HEK293 (cell line): ENCODE results near the gene TMC5.
"Not testable (repeated sequence)": the region's sequence is repeated elsewhere in the genome, so short reads cannot be mapped to it uniquely, and the experiment has no call there.

Experiments used
- CTCF ChIA-PET: fragments of 350-600 bp; formaldehyde crosslinking; extraction: SDS; loops from one replicate; lab custom pipeline; 2021; ENCODE audit warnings: antibody characterized with exemption; lab: Yijun Ruan, JAX
- POLR2A ChIA-PET: fragments of 300-600 bp; formaldehyde crosslinking; extraction: SDS; loops from one replicate; lab custom pipeline; 2020; ENCODE audit warnings: antibody characterized with exemption, inconsistent platforms; lab: Yijun Ruan, JAX
- H3K27ac ChIP-seq: fragments of 200-500 bp; sonication (Bioruptor generic); 2 replicates; pipeline ENCODE4 v1.5.1; 2014; ENCODE audit warnings: low read depth, low read length, control low read depth, inconsistent platforms; ENCODE audit errors: extremely low read depth
- H3K36me3 ChIP-seq, 2 experiments: fragments of 200-500 bp in 1 of 2; sonication (Bioruptor generic) in 1 of 2; 1 replicate in 1 of 2; 2 replicates in 1 of 2; pipeline ENCODE4 v1.5.1; 2014 to 2017; ENCODE audit warnings: inconsistent platforms in 2 of 2, low read length in 2 of 2; ENCODE audit not compliant: control insufficient read depth in 2 of 2, insufficient read depth in 1 of 2
- H3K4me1 ChIP-seq: fragments of 200-500 bp; sonication (Bioruptor generic); 2 replicates; pipeline ENCODE4 v1.5.1; 2014; ENCODE audit warnings: mild to moderate bottlenecking, low read length, inconsistent platforms; ENCODE audit not compliant: control insufficient read depth, insufficient read depth
- H3K4me3 ChIP-seq: 2 replicates; pipeline ENCODE4 v1.5.1; 2011; ENCODE audit warnings: low read depth, mild to moderate bottlenecking, control low read depth, low read length, moderate library complexity
- H3K9me3 ChIP-seq: fragments of 200-500 bp; sonication (Bioruptor generic); 2 replicates; pipeline ENCODE4 v1.5.1; 2014; ENCODE audit warnings: low read depth, low read length, inconsistent platforms; ENCODE audit not compliant: control insufficient read depth, insufficient read depth
- ZBTB17 ChIP-seq: fragments of 450-650 bp; formaldehyde crosslinking; IDR thresholded peaks from 2 replicates; pipeline ENCODE4 v1.5.1; 2016; ENCODE audit warnings: missing biosample characterization, missing genetic modification characterization
- ZFP3 ChIP-seq: fragments of 450-650 bp; formaldehyde crosslinking; IDR thresholded peaks from 2 replicates; pipeline ENCODE4 v1.5.1; 2016; ENCODE audit warnings: low read depth, missing biosample characterization, missing genetic modification characterization
- ZNF530 ChIP-seq: fragments of 450-650 bp; formaldehyde crosslinking; IDR thresholded peaks from 2 replicates; pipeline ENCODE4 v1.5.1; 2016; ENCODE audit warnings: low read depth, missing biosample characterization, missing genetic modification characterization
- ZNF747 ChIP-seq: fragments of 450-650 bp; formaldehyde crosslinking; IDR thresholded peaks from 2 replicates; pipeline ENCODE4 v1.5.1; 2016; ENCODE audit warnings: missing biosample characterization, missing genetic modification characterization
- ZNF777 ChIP-seq: fragments of 450-650 bp; formaldehyde crosslinking; IDR thresholded peaks from 2 replicates; pipeline ENCODE4 v1.5.1; 2017; ENCODE audit warnings: missing biosample characterization, missing genetic modification characterization, borderline replicate concordance
- TF ChIP-seq, protein P1 (sequence below): fragments of 450-650 bp; formaldehyde crosslinking; IDR thresholded peaks from 2 replicates; pipeline ENCODE4 v1.5.1; 2016; ENCODE audit warnings: missing biosample characterization, missing genetic modification characterization
- TF ChIP-seq, protein P2 (sequence below): fragments of 450-650 bp; formaldehyde crosslinking; IDR thresholded peaks from 2 replicates; pipeline ENCODE4 v1.5.1; 2016; ENCODE audit warnings: missing biosample characterization, missing genetic modification characterization
- TF ChIP-seq, protein P3 (sequence below): fragments of 450-650 bp; formaldehyde crosslinking; IDR thresholded peaks from 2 replicates; pipeline ENCODE4 v1.5.1; 2016; ENCODE audit warnings: missing biosample characterization, missing genetic modification characterization

The TMC5 gene

DNA sequence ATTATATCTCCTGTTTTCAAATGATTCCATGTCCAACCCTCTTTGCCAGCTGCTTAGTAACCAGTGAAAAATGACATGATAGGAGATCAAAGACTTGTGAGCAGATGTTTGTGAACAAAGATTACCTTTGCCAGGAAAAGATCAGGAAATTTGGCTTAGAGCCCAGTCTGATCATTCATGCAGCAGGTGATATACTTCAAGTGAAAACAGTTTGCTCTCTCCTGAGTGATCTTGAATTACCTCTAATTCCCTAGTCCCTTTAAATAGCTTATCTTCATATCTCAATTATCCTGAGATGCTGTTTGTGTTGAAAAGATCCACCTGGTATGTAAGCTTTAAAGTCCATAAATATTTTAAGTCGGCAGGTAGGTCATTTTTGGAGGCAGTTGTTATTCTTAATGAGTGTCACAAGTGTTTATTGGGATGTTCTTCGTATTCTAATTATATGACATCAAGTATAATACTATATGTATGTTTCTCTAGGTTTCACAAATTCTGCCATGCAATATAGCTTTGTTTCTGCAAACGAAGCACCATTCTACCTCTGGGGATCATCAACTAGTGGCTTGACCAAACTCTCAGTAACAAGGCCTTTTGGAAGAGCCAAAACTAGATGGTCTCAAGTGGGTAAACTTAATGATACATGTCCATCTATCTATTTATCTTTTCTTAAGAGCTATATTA, 124.6 kb downstream of the TMC5 start:
- H3K27ac ChIP-seq, result 0 out of 2 replicates have a peak overlapping the region, but pooled peaks have one; percentile 4
- no peaks in the 10 kb centered on the region for H3K4me1 ChIP-seq
- no peak overlapping the region for H3K4me3 ChIP-seq
- H3K36me3 ChIP-seq, result peaks cover 42 to 80% of the 10 kb centered on the region in 2 experiments
- ChIA-PET POLR2A (no interaction called here), CTCF (interaction anchor here (0.8 kb wide), 1 partner anchor 13 kb away, joined by 5 read pairs; the partner anchor contains the start of gene VPS35L)
- TF ChIP-seq, protein P1, sequence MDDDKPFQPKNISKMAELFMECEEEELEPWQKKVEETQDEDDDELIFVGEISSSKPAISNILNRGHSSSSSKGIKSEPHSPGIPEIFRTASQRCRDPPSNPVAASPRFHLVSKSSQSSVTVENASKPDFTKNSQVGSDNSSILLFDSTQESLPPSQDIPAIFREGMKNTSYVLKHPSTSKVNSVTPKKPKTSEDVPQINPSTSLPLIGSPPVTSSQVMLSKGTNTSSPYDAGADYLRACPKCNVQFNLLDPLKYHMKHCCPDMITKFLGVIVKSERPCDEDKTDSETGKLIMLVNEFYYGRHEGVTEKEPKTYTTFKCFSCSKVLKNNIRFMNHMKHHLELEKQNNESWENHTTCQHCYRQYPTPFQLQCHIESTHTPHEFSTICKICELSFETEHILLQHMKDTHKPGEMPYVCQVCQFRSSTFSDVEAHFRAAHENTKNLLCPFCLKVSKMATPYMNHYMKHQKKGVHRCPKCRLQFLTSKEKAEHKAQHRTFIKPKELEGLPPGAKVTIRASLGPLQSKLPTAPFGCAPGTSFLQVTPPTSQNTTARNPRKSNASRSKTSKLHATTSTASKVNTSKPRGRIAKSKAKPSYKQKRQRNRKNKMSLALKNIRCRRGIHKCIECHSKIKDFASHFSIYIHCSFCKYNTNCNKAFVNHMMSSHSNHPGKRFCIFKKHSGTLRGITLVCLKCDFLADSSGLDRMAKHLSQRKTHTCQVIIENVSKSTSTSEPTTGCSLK (tag by site-specific recombination), result no peak
- H3K9me3 ChIP-seq, result no peaks in the 10 kb centered on the region

DNA sequence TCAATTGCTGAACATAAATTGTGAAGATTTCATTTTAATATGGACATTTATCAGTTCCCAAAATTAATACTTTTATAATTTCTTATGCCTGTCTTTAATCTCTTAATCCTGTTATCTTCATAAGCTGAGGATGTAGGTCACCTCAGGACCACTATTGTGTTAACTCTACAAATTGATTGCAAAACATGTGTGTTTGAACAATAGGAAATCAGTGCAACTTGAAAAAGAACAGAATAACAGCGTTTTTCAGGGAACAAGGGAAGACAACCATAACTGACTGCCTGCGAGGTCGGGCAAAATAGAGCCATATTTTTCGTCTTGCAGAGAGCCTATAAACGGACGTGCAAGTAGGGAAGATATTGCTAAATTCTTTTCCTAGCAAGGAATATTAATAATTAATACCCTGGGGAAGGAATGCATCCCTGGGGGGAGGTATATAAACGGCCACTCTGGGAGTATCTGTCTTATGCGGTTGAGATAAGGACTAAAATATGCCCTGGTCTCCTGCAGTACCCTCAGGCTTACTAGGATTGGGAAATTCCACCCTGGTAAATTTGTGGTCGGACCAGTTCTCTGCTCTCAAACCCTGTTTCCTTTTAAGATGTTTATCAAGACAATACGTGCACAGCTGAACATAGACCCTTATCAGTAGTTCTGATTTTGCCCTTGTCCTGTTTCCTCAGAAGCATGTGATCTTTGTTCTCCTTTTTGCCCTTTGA, 125.8 kb downstream of the TMC5 start:
- CTCF ChIA-PET, H3K9me3 ChIP-seq, H3K4me1 ChIP-seq, H3K4me3 ChIP-seq, H3K27ac ChIP-seq, POLR2A ChIA-PET: not testable (repeated sequence)
- peaks cover 40 to 84% of the 10 kb centered on the region in 2 experiments for H3K36me3 ChIP-seq

DNA sequence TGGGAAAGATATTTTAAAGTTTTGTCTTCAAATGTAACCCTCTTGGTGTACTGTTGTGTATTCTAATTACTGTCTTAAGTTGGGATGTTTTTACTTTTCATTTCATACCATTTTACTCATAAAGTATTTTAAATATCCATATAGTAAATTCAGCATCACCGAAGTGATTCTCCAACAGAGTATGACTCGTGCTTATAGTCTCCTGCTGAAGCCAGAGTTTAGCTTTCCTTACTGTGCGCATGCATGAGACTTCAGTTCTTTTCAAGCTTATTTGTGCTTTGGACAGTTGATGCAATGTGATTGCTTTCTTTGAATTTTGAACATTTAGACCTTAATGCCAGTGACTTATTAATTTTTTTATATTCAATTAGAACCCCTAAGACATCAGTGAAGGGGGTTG, 130.5 kb downstream of the TMC5 start:
- POLR2A ChIA-PET, result no interaction called here
- CTCF ChIA-PET, result interaction anchor here (0.5 kb wide), 1 partner anchor 147 kb away, joined by 3 read pairs; no protein-coding TSS in a partner anchor

More for the DNA sequence above, 130.5 kb downstream of the TMC5 start:
- Histone ChIP-seq H3K4me3 (no peak overlapping the region), H3K4me1 (no peaks in the 10 kb centered on the region), H3K9me3 (no peaks in the 10 kb centered on the region), H3K27ac (no peak overlapping the region), H3K36me3 (peaks cover 44 to 85% of the 10 kb centered on the region in 2 experiments)
- TF ChIP-seq, protein P2, sequence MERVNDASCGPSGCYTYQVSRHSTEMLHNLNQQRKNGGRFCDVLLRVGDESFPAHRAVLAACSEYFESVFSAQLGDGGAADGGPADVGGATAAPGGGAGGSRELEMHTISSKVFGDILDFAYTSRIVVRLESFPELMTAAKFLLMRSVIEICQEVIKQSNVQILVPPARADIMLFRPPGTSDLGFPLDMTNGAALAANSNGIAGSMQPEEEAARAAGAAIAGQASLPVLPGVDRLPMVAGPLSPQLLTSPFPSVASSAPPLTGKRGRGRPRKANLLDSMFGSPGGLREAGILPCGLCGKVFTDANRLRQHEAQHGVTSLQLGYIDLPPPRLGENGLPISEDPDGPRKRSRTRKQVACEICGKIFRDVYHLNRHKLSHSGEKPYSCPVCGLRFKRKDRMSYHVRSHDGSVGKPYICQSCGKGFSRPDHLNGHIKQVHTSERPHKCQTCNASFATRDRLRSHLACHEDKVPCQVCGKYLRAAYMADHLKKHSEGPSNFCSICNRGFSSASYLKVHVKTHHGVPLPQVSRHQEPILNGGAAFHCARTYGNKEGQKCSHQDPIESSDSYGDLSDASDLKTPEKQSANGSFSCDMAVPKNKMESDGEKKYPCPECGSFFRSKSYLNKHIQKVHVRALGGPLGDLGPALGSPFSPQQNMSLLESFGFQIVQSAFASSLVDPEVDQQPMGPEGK (tag by site-specific recombination), result no peak
- TF ChIP-seq ZFP3 (no peak), ZBTB17 (tag by site-specific recombination) (no peak), ZNF530 (tag by site-specific recombination) (no peak), ZNF747 (no peak), ZNF777 (tag by site-specific recombination) (no peak)
- TF ChIP-seq, protein P3, sequence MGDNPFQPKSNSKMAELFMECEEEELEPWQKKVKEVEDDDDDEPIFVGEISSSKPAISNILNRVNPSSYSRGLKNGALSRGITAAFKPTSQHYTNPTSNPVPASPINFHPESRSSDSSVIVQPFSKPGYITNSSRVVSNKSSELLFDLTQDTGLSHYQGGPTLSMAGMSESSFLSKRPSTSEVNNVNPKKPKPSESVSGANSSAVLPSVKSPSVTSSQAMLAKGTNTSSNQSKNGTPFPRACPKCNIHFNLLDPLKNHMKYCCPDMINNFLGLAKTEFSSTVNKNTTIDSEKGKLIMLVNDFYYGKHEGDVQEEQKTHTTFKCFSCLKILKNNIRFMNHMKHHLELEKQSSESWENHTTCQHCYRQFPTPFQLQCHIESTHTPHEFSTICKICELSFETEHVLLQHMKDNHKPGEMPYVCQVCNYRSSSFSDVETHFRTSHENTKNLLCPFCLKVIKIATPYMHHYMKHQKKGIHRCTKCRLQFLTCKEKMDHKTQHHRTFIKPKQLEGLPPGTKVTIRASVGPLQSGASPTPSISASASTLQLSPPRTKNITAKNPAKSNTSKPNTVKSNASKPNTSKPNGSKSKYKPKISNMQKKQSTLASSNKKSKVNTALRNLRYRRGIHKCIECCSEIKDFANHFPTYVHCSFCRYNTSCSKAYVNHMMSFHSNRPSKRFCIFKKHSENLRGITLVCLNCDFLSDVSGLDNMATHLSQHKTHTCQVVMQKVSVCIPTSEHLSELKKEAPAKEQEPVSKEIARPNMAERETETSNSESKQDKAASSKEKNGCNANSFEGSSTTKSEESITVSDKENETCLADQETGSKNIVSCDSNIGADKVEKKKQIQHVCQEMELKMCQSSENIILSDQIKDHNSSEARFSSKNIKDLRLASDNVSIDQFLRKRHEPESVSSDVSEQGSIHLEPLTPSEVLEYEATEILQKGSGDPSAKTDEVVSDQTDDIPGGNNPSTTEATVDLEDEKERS (tag by site-specific recombination), result no peak
- TF ChIP-seq, all 188 proteins: peak for 0
